HG03575 (cell line): ENCODE results near the gene KRTAP19-1.
"Not testable (repeated sequence)": the region's sequence is repeated elsewhere in the genome, so short reads cannot be mapped to it uniquely, and the experiment has no call there.

Experiments used
- ATAC-seq: cut with Tn5 transposase; IDR thresholded peaks from one replicate; pipeline ENCODE4 v1.9.1; 2021; ENCODE audit not compliant: unreplicated experiment, insufficient number of reproducible peaks, low FRiP score; ENCODE audit errors: extremely low read depth

KRTAP19-1 gene

GRCh38 chr21:30480145-30480544 is at the start of gene KRTAP19-1:
Gene KRTAP19-1 (minus strand): TSS chr21:30480367. CDS start chr21:30480317, 50 bp downstream.
- no peak for ATAC-seq

DNA sequence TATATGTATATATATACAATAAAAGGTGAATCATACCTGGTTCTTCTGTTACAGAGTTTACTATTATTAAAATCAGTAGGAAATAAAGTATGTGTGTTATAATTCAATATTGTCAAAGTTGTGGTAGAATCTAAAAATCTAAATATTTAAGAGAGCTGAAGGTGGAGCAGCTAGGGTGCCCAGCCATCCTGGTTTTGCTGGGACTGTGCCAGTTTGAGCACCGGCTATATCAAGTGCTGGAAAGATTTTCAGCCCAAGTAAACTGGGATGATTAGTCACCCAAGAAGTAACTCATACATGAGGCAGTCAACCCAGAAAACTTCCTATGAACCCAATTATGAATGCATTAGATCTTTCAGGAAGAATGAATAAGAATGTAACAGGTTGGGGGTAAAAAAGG is 38.7 kb upstream of the KRTAP19-1 start:
- no peak for ATAC-seq

DNA sequence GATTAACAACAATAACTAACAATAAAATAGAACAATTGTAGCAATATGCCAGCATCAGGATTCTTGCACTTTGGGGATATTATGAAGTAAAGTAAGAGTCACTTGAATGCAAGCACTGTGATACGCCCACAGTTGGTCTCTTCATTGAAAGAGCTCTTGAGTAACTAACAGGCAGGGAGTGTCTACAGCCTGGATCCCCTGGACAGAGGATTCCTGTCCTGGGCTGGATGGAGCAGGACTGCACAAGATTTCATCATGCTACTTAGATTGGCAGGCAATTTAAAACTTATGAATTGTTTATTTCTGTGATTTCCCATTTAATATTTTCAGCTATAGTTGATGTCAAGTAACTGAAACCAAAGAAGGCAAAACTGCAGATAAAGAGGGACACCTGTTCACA is 35.5 kb upstream of the KRTAP19-1 start:
- ATAC-seq: no peak

DNA sequence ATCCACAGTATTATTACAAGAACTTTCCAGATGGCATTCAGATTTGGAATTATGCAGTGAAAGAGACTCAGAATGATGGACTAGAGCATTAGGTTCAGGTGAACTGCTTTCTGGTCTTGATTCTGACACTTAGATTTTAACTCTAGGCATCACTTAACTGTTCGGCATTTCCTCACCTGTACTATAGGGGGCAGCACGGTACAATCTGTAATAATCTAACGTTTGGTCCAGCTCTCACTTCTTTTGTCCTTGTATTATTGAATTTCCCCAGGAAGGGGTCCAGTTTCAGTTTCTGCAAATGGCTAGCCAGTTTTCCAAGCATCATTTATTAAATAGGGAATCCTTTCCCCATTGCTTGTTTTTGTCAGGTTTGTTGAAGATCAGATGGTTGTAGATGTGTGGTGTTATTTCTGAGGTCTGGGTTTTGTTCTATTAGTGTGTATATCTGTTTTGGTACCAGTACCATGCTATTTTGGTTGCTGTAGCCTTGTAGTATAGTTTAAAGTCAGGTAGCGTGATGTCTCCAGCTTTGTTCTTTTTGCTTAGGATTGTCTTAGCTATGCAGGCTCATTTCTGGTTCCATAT is 25.5 kb upstream of the KRTAP19-1 start:
- ATAC-seq: not testable (repeated sequence)

DNA sequence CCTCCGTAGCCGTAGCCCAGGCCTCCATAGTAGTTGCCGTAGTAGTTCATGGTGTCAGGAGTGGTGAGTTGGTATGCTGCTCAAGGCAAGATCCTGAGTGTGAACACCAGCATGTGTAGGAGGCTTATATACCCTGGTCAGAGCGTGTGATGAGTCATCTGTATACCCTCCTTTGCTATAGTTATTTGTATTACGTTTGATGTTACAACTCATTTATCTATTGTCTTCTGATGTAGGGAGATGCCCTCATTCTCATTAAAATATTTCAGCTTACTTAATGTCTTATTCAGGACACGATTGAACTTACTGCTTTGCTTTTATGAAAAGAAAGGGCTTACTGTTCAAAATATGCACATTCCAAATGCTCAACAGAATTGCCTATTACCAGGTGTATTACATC is 21.9 kb upstream of the KRTAP19-1 start, which contains the start of gene KRTAP19-5:
KRTAP19-5 (minus strand) TSS at position 101 of the 400 bp plus-strand sequence; CDS start at position 50, 51 bp downstream.
- no peak for ATAC-seq

DNA sequence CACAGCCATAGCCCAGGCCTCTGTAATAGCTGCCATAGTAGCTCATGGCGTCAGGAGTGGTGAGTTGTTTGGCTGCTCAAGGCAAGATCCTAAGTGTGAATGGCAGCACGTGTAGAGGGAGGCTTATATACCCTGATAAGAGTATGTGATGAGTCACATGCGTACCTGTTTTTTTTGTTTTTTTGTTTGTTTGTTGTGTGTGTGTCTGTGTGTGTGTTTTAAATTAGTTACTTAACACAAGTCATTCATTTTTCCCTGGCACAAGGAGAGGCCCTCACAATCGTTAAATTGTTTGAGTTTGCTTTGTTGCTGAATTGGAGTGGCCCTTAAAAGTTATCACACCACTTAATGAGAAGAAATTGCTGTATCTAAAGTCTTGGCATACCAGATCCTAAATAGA is 16.9 kb upstream of the KRTAP19-1 start, which contains the start of gene KRTAP19-4:
KRTAP19-4 (minus strand) TSS at position 101 of the 400 bp plus-strand sequence; CDS start at position 46, 55 bp downstream.
- ATAC-seq: no peak

GRCh38 chr21:30491963-30492428 is 11.8 kb upstream of the KRTAP19-1 start, which contains the start of gene KRTAP19-3:
Gene KRTAP19-3 (minus strand): TSS chr21:30492013. CDS start chr21:30491957, 56 bp downstream.
- no peak for ATAC-seq

DNA sequence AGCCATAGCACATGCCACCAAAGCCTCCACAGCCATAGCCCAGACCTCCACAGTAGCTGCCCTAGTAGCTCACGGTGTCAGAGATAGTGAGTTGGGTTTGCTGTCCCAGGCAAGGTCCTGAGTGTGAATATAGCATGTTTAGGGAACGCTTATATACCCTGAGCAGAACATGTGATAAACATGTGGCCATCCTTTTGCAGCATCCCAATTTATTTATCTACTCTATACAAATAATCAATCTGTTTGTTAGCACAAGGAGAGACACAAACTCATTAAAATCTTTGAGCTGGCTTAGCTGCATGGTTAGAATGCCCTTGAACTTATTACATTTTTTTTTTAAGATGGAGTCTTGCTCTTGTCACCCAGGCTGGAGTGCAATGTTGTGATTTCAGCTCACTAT is 7.2 kb upstream of the KRTAP19-1 start, which contains the start of gene KRTAP19-2:
KRTAP19-2 (minus strand) TSS at position 101 of the 400 bp plus-strand sequence; CDS start at position 13, 88 bp downstream.
- no peak for ATAC-seq

DNA sequence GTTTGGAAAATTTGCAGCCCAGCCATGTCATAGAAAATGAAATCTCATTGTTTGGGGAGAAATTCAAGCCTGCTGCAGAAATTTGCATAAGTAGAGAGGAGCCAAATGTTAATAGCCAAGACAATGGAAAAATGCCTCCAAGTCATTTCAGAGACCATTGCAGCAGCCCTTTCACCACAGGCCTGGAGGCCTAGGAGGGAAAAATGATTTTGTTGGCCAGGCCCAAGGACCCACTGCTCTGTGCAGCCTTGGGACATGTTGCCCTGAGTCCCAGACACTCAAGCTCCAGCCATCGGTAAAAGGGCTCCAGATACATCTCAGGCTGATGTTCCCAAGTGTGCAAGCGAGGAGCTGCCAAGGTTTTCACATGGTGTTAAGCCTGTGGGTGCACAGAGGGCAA is 6.0 kb upstream of the KRTAP19-1 start:
- no peak for ATAC-seq

DNA sequence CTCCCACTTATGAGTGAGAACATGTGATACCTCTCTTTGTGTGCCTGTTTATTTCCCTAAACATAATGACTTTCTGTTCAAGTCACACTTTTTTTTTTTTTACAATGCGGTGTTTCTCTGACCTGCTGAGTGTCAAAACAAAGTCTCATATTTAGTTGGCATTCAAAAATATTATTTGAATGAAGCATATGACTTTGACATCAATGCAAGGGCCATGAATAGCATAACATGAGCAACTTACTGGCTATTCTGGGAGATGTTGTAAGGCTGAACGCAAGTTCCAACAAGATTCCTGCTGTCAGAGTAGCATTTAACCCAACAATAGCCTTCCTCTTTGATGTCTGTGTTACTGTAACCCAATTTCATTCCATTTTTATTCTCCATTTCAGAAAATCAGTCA is 2.0 kb upstream of the KRTAP19-1 start:
- ATAC-seq: no peak

DNA sequence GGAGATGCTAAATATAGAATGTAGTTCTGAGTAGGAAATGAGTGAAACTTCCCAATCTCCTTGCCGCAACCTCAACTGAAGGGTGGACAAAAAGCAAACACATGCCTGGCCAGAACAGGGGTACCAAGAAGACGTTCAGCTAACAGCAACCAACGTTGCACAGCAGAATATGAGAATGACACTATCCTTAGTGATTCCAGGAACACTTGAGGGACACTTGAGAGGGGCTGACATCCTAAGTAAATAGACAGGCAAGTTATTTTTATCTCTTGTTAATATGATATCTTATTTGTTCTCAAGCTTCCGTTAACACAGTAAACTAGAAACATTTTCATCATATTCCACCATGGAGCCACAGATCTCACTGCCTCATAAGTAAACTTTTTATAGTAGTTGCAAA is 908 bp downstream of the KRTAP19-1 start:
- no peak for ATAC-seq

- ATAC-seq: no peak
These were observed 2.2 kb downstream of the KRTAP19-1 start for GRCh38 chr21:30478004-30478403.

- no peak for ATAC-seq
These were observed 11.1 kb downstream of the KRTAP19-1 start for GRCh38 chr21:30468900-30469714.

- no peak for ATAC-seq
These were observed 16.5 kb downstream of the KRTAP19-1 start for GRCh38 chr21:30463713-30464112.

GRCh38 chr21:30448514-30448913 is 31.7 kb downstream of the KRTAP19-1 start:
- no peak for ATAC-seq

GRCh38 chr21:30447056-30447455 is 33.1 kb downstream of the KRTAP19-1 start:
- ATAC-seq: no peak

GRCh38 chr21:30444204-30444603 is 36.0 kb downstream of the KRTAP19-1 start:
- no peak for ATAC-seq

DNA sequence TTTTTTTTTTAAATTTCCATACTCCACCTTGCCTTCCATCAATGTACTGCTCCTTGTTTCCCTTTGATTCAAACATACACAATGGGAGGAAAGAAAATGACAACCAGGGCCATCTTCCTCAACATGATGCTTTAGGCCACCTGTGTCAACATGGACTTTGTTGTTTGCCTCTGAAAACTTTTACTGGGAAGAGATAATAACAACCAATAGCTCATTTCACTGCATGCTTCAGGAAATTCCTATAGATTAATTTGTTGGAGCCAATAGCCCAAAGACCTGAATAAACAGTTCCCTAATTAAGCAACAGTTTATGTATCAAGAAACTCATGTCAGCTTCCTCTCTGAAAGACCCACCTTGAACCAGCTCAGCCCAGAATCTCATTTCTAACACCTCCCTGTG is 36.9 kb downstream of the KRTAP19-1 start:
- no peak for ATAC-seq

DNA sequence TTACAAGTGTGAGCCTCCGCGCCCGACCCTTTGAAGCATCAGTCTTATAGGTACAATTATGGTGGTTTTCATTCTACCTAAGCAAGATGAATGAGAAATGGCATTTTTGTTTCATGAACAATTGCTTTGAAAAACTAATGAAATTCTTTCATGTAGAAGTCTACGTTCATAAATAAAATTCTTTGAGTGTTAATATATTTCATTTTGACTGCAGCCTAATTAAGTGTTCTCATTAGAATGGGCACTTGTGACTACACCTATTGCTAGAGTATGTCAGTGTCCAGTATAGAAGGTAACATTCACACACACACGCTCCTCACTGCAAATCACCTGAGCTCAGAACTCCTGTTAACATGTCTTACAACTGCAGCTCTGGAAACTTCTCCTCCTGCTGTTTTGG is 40.2 kb downstream of the KRTAP19-1 start, which contains the start of gene KRTAP15-1:
KRTAP15-1 (plus strand) TSS at position 301 of the 400 bp plus-strand sequence; CDS start at position 354, 53 bp downstream.
- ATAC-seq: no peak
